Amniotic epithelial cell (primary cell): Measurements from ENCODE around the gene TARS2.

Experiments used
- DNase-seq: peaks from one replicate; pipeline ENCODE4 v3.0.0-alpha.2; 2010; ENCODE audit warnings: low read depth

The TARS2 gene

GRCh38 chr1:150537732-150538684 lies 50.8 kb downstream of the TARS2 start:
- DNase-seq = peak; percentile 79

- no peak for DNase-seq
These were observed 56.4 kb downstream of the TARS2 start for GRCh38 chr1:150543500-150544143.

GRCh38 chr1:150544204-150544603 lies 57.0 kb downstream of the TARS2 start:
- no peak for DNase-seq

- no peak for DNase-seq
These were observed 58.3 kb downstream of the TARS2 start for GRCh38 chr1:150545486-150546032.

- no peak for DNase-seq
These were observed 59.2 kb downstream of the TARS2 start for GRCh38 chr1:150546294-150546937.

GRCh38 chr1:150548324-150548631 lies 61.1 kb downstream of the TARS2 start:
- no peak for DNase-seq

- DNase-seq = peak; percentile 76
These were observed 61.6 kb downstream of the TARS2 start, which contains the start of gene ADAMTSL4 for GRCh38 chr1:150548632-150549495. Gene ADAMTSL4 (plus strand): TSS chr1:150549408. CDS start chr1:150552289, 2,881 bp downstream.

GRCh38 chr1:150549496-150550221 lies 62.4 kb downstream of the TARS2 start:
- DNase-seq = no peak

- no peak for DNase-seq
These were observed 63.2 kb downstream of the TARS2 start for GRCh38 chr1:150550222-150551050.

- no peak for DNase-seq
These were observed 64.0 kb downstream of the TARS2 start for GRCh38 chr1:150551051-150551783.

- no peak for DNase-seq
These were observed 64.5 kb downstream of the TARS2 start for GRCh38 chr1:150551784-150552127.

- peak; percentile 97 for DNase-seq
These were observed 65.1 kb downstream of the TARS2 start for GRCh38 chr1:150552128-150552910.

- no peak for DNase-seq
These were observed 65.7 kb downstream of the TARS2 start for GRCh38 chr1:150552911-150553289.

- DNase-seq = no peak
These were observed 66.3 kb downstream of the TARS2 start for GRCh38 chr1:150553392-150554085.

GRCh38 chr1:150554086-150554452 lies 66.8 kb downstream of the TARS2 start:
- DNase-seq = no peak

- DNase-seq = no peak
These were observed 68.2 kb downstream of the TARS2 start for GRCh38 chr1:150555198-150555970.
